ENCODE data around the gene RHBDD1. TPM values are rescaled to one million over a fixed set of nuclear protein-coding genes. Genes with fewer than 3 reads are reported as not detected.

The RHBDD1 gene
- total and polyA plus RNA-seq, 2 donors = 15.1 to 73.5 TPM

- 31% methylated on average over 5 of the region's 5 CpGs for WGBS
- Histone ChIP-seq H3K27ac (ENCODE audit: low read depth) (no peak overlapping the region), H3K4me3 (ENCODE audit: low read depth, low read length) (no peak overlapping the region), H3K36me3 (ENCODE audit: insufficient read depth) (no peaks in the 10 kb centered on the region), H3K4me1 (ENCODE audit: insufficient read depth) (no peaks in the 10 kb centered on the region)
- DNase-seq (ENCODE audit: extremely low spot score) = no peak
Observed at GRCh38 chr2:226985583-226985946, 149.7 kb downstream of the RHBDD1 start.

GRCh38 chr2:226991663-226992062, 155.8 kb downstream of the RHBDD1 start:
- Histone ChIP-seq H3K4me1 (ENCODE audit: insufficient read depth) (no peaks in the 10 kb centered on the region), H3K36me3 (ENCODE audit: insufficient read depth) (peaks cover 2% of the 10 kb centered on the region), H3K4me3 (ENCODE audit: low read depth, low read length) (no peak overlapping the region), H3K27ac (ENCODE audit: low read depth) (no peak overlapping the region)
- WGBS = 89% methylated on average over 2 of the region's 2 CpGs
- DNase-seq (ENCODE audit: extremely low spot score) = no peak

GRCh38 chr2:226993171-226993570, 157.3 kb downstream of the RHBDD1 start:
- no peaks in the 10 kb centered on the region for H3K4me1 ChIP-seq (ENCODE audit: insufficient read depth)
- H3K27ac ChIP-seq (ENCODE audit: low read depth) = no peak overlapping the region
- 75% methylated on average over 4 of the region's 4 CpGs for WGBS
- no peak overlapping the region for H3K4me3 ChIP-seq (ENCODE audit: low read depth, low read length)
- H3K36me3 ChIP-seq (ENCODE audit: insufficient read depth) = peaks cover 2% of the 10 kb centered on the region
- DNase-seq (ENCODE audit: extremely low spot score) = no peak

- 85% methylated on average over 4 of the region's 4 CpGs for whole genome bisulfite sequencing
- Histone ChIP-seq H3K4me1 (ENCODE audit: insufficient read depth) (no peaks in the 10 kb centered on the region), H3K27ac (ENCODE audit: low read depth) (no peak overlapping the region), H3K36me3 (ENCODE audit: insufficient read depth) (peaks cover 2% of the 10 kb centered on the region), H3K4me3 (ENCODE audit: low read depth, low read length) (no peak overlapping the region)
- DNase-seq (ENCODE audit: extremely low spot score) = no peak
Observed at GRCh38 chr2:226994775-226995174, 158.9 kb downstream of the RHBDD1 start.

DNA sequence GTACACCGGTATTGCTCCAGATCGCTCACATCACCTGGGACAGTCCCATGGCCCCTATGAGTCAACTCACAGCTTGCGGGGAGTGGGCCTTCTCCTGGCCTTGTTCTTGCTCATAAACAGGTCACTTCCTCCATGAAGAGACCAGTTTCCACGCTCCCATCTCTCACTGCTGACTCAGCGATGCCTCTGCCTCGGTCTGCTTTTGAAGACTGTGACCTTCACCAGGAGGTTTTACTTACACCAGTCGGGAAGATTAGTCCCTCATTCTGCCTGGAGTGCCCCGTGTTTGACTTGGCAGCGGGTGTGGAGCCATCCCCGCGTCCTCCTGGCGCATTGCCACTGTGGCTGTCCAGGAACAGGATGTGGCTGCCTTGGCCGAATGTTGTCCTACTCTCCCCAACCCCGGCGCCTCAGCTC, 159.8 kb downstream of the RHBDD1 start:
- Histone ChIP-seq H3K27ac (ENCODE audit: low read depth) (no peak overlapping the region), H3K4me3 (ENCODE audit: low read depth, low read length) (no peak overlapping the region), H3K36me3 (ENCODE audit: insufficient read depth) (peaks cover 2% of the 10 kb centered on the region), H3K4me1 (ENCODE audit: insufficient read depth) (no peaks in the 10 kb centered on the region)
- WGBS = 81% methylated on average over 15 of the region's 15 CpGs
- no peak for DNase-seq (ENCODE audit: extremely low spot score)

DNA sequence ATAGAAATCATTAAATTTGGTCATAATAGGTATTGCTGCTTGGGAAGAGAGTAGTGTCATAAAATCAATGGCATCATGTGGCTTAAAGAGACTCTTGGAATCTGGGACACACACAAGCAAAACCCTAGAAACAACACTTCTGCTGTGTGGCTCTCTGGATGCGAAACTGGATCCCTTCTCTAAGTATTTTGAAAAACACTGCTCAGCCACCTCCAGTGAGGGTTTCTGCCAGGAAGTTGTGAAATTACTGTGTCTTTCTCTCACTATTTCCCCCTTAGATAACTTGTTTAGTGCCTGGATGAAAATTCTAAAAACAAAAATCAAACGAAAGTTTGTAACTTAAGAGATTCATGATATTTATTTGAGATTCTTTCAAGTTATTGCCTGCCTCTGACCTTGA, 163.8 kb downstream of the RHBDD1 start:
- no peak for DNase-seq (ENCODE audit: extremely low spot score)
- WGBS = 77% methylated on average over 2 of the region's 2 CpGs

DNA sequence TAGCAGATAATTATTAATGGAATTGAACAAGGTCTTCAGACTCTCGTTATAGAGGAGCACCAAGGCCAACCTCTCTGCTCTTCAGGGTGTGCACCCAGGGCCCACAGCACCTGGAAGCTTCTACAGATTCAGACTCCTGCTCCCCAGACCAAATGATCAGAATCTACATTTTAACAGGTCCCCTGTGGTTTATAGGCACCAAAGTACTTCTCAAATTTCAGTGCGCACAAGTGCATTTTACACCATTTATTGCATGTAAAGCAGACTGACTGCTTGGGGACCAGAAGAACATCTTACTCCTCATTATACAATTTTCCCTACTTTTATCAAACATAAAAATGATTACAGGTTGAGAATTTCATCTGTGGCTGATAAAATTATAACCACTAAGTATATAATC, 164.3 kb downstream of the RHBDD1 start:
- H3K4me3 ChIP-seq (ENCODE audit: low read depth, low read length) = no peak overlapping the region
- no peaks in the 10 kb centered on the region for H3K4me1 ChIP-seq (ENCODE audit: insufficient read depth)
- DNase-seq (ENCODE audit: extremely low spot score) = no peak
- WGBS = 96% methylated on average over 2 of the region's 2 CpGs
- H3K36me3 ChIP-seq (ENCODE audit: insufficient read depth) = peaks cover 2% of the 10 kb centered on the region
- H3K27ac ChIP-seq (ENCODE audit: low read depth) = no peak overlapping the region

More for the DNA sequence above, 163.8 kb downstream of the RHBDD1 start:
- Histone ChIP-seq H3K36me3 (ENCODE audit: insufficient read depth) (peaks cover 2% of the 10 kb centered on the region), H3K27ac (ENCODE audit: low read depth) (no peak overlapping the region), H3K4me3 (ENCODE audit: low read depth, low read length) (no peak overlapping the region), H3K4me1 (ENCODE audit: insufficient read depth) (no peaks in the 10 kb centered on the region)

- WGBS = 85% methylated on average over 6 of the region's 6 CpGs
- DNase-seq (ENCODE audit: extremely low spot score) = no peak
Observed at GRCh38 chr2:227004482-227004881, 168.6 kb downstream of the RHBDD1 start.

GRCh38 chr2:227006189-227006897, 170.5 kb downstream of the RHBDD1 start:
- Histone ChIP-seq H3K27ac (ENCODE audit: low read depth) (no peak overlapping the region), H3K4me3 (ENCODE audit: low read depth, low read length) (no peak overlapping the region), H3K4me1 (ENCODE audit: insufficient read depth) (no peaks in the 10 kb centered on the region), H3K36me3 (ENCODE audit: insufficient read depth) (no peaks in the 10 kb centered on the region)
- no peak for DNase-seq (ENCODE audit: extremely low spot score)
- WGBS = 86% methylated on average over 16 of the region's 16 CpGs

More at GRCh38 chr2:227004482-227004881, 168.6 kb downstream of the RHBDD1 start:
- Histone ChIP-seq H3K36me3 (ENCODE audit: insufficient read depth) (no peaks in the 10 kb centered on the region), H3K27ac (ENCODE audit: low read depth) (no peak overlapping the region), H3K4me3 (ENCODE audit: low read depth, low read length) (no peak overlapping the region), H3K4me1 (ENCODE audit: insufficient read depth) (no peaks in the 10 kb centered on the region)

DNA sequence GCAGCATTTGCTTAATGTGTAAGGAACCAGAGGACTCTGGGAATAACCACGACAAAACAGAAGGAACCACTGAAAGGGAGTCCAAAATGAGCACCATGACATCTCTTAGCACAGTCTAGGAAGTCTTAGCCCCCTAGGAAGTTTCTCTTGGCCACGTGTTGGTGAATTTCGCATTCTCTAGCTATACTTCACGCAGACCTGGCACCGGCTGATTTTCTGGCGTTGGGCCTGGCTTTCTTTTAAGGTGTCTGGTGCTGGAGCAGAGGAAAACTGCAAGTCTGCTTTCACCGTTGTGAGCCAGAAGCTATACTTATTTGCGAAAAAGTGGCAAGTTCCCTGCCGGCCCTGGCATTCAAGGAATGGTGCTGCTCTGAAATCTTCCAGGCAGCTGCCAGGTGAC, 171.3 kb downstream of the RHBDD1 start:
- no peak overlapping the region for H3K27ac ChIP-seq (ENCODE audit: low read depth)
- no peak overlapping the region for H3K4me3 ChIP-seq (ENCODE audit: low read depth, low read length)
- no peaks in the 10 kb centered on the region for H3K4me1 ChIP-seq (ENCODE audit: insufficient read depth)
- 66% methylated on average over 9 of the region's 9 CpGs for WGBS
- H3K36me3 ChIP-seq (ENCODE audit: insufficient read depth) = no peaks in the 10 kb centered on the region
- DNase-seq (ENCODE audit: extremely low spot score) = no peak

DNA sequence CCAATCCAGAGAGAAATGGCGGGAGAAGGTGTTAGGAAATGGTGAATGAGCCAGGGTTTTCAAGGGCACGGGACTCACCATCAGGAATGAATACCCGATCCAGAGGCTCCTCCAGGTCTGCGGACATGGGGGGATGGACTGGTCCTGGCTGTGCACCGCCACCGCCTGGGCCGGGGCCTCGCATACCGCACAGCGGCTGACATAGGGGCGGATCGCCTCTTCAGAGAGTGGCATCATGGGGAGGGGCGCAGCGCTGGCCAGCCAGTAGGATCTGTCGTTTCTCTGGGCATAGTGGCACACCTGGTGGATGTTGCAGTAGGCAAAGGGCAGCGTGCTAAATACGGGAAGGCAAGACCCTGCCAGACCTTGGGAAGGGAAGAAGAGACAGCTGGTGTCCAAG, 172.1 kb downstream of the RHBDD1 start:
- Histone ChIP-seq H3K4me3 (ENCODE audit: low read depth, low read length) (no peak overlapping the region), H3K36me3 (ENCODE audit: insufficient read depth) (no peaks in the 10 kb centered on the region), H3K27ac (ENCODE audit: low read depth) (no peak overlapping the region), H3K4me1 (ENCODE audit: insufficient read depth) (no peaks in the 10 kb centered on the region)
- WGBS = 96% methylated on average over 17 of the region's 17 CpGs
- no peak for DNase-seq (ENCODE audit: extremely low spot score)

DNA sequence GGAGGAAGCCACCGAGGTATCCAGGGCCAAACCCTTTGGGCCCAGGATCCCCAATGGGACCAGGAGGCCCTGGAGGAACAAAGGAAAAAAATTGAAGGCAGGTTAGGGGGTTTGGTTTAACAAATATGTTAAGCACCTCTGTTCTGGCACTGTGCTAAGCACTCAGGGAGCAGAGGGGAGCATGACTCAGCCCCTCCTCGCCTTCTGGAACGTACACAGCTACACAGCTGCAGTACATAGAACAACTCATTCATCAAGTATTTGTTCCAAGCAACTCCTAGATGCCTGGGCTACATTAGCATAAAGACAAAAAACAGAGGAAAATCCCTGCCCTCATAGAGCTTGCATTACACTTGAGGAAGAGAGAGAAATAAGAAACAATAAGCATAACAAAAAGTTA, 174.6 kb downstream of the RHBDD1 start:
- WGBS = 51% methylated on average over 3 of the region's 3 CpGs
- H3K4me3 ChIP-seq (ENCODE audit: low read depth, low read length) = no peak overlapping the region
- DNase-seq (ENCODE audit: extremely low spot score) = no peak
- no peak overlapping the region for H3K27ac ChIP-seq (ENCODE audit: low read depth)
- H3K36me3 ChIP-seq (ENCODE audit: insufficient read depth) = no peaks in the 10 kb centered on the region
- H3K4me1 ChIP-seq (ENCODE audit: insufficient read depth) = no peaks in the 10 kb centered on the region

DNA sequence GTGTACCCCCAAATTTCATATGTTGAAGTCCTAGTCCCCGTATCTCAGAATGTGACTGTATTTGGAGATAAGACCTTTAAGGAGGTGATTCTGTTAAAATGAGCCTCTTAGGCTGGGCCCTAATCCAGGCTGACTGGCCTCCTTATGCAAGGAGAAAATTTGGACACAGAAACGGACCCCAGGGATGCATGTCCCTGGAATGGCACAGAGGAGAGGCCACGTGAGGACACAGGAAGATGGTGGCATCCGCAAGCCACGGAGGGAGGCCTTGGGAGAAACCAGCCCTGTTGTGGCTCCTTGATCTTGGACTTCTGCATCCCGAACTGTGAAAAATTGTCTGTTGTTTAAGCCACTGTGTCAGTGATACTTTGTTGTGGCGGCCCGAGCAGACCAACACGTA, 177.5 kb downstream of the RHBDD1 start:
- no peaks in the 10 kb centered on the region for H3K36me3 ChIP-seq (ENCODE audit: insufficient read depth)
- no peak overlapping the region for H3K27ac ChIP-seq (ENCODE audit: low read depth)
- WGBS = 82% methylated on average over 9 of the region's 9 CpGs
- DNase-seq (ENCODE audit: extremely low spot score) = no peak
- no peak overlapping the region for H3K4me3 ChIP-seq (ENCODE audit: low read depth, low read length)
- H3K4me1 ChIP-seq (ENCODE audit: insufficient read depth) = no peaks in the 10 kb centered on the region

GRCh38 chr2:227013881-227014280, 178.0 kb downstream of the RHBDD1 start:
- H3K4me3 ChIP-seq (ENCODE audit: low read depth, low read length) = no peak overlapping the region
- WGBS = 79% methylated on average over 8 of the region's 8 CpGs
- no peak overlapping the region for H3K27ac ChIP-seq (ENCODE audit: low read depth)
- no peak for DNase-seq (ENCODE audit: extremely low spot score)
- H3K4me1 ChIP-seq (ENCODE audit: insufficient read depth) = no peaks in the 10 kb centered on the region
- no peaks in the 10 kb centered on the region for H3K36me3 ChIP-seq (ENCODE audit: insufficient read depth)

- Histone ChIP-seq H3K4me1 (ENCODE audit: insufficient read depth) (no peaks in the 10 kb centered on the region), H3K36me3 (ENCODE audit: insufficient read depth) (no peaks in the 10 kb centered on the region), H3K27ac (ENCODE audit: low read depth) (no peak overlapping the region), H3K4me3 (ENCODE audit: low read depth, low read length) (no peak overlapping the region)
- DNase-seq (ENCODE audit: extremely low spot score) = no peak
- WGBS = 58% methylated on average over 4 of the region's 4 CpGs
Observed at GRCh38 chr2:227016894-227017293, 181.0 kb downstream of the RHBDD1 start.

Data from urinary bladder (tissue), 4 donors.